ENCODE data around the gene ADRA2B.

- TF ChIP-seq CTCF (IDR thresholded peaks at IDR 0.05) (no peak), EP300 (IDR thresholded peaks at IDR 0.05) (no peak)
Measured at GRCh38 chr2:96130483-96130882, 14.1 kb upstream of the ADRA2B start.

Data from gastroesophageal sphincter (tissue), 3 donors.